CD14-positive monocyte (primary cell): Measurements from ENCODE around the gene RAB17. TPM values are rescaled to one million over a fixed set of nuclear protein-coding genes. Genes with fewer than 3 reads are reported as not detected.
A peak's percentile ranks its signal among the peaks of the same experiment; 100 is the strongest.

Source experiments
- DNase-seq, 3 donors: peaks; one replicate each; pipeline ENCODE4 v3.0.0-alpha.2; 2011 to 2022
- H2AFZ ChIP-seq: 2 replicates; pipeline ENCODE4 v1.6.0; 2012; ENCODE audit warnings: mild to moderate bottlenecking, low read depth, low read length, inconsistent platforms; ENCODE audit not compliant: insufficient read depth, poor library complexity, severe bottlenecking
- H3K27ac ChIP-seq, 2 donors: 1 replicate in 1 of 2; 2 replicates in 1 of 2; pipeline ENCODE4 v1.5.1; 2012 to 2013; ENCODE audit warnings: low read length in 2 of 2, control low read depth in 1 of 2, inconsistent platforms in 1 of 2, low read depth in 1 of 2, mild to moderate bottlenecking in 1 of 2
- H3K27me3 ChIP-seq, 2 donors: one replicate each; pipeline versions ENCODE4 v1.6.0 to v1.6.1; 2011 to 2013; ENCODE audit warnings: low read length in 2 of 2; ENCODE audit not compliant: control insufficient read depth in 2 of 2, insufficient read depth in 2 of 2
- H3K36me3 ChIP-seq, 2 donors: replicated peaks in 1 of 2; 1 replicate in 1 of 2; 2 replicates in 1 of 2; pipeline versions ENCODE4 v1.5.1 to v1.6.1; 2012 to 2013; ENCODE audit warnings: low read length in 2 of 2, control low read depth in 1 of 2, inconsistent platforms in 1 of 2, mild to moderate bottlenecking in 1 of 2; ENCODE audit not compliant: insufficient read depth in 2 of 2, control insufficient read depth in 1 of 2
- H3K4me1 ChIP-seq, 2 donors: 1 replicate in 1 of 2; 2 replicates in 1 of 2; pipeline versions ENCODE4 v1.5.1 to v1.6.1; 2012 to 2013; ENCODE audit warnings: low read length in 2 of 2, control low read depth in 1 of 2, inconsistent platforms in 1 of 2, mild to moderate bottlenecking in 1 of 2, moderate library complexity in 1 of 2; ENCODE audit not compliant: insufficient read depth in 2 of 2, control insufficient read depth in 1 of 2
- H3K4me2 ChIP-seq: replicated peaks from 2 replicates; pipeline ENCODE3; 2012; ENCODE audit warnings: low read length, moderate library complexity, mild to moderate bottlenecking; ENCODE audit not compliant: poor library complexity, severe bottlenecking; ENCODE audit errors: extremely low read depth
- H3K4me3 ChIP-seq, 3 experiments: fragments of 200-600 bp in 1 of 3; sonication (generic) in 1 of 3; replicated peaks in 1 of 3; 1 replicate in 2 of 3; 2 replicates in 1 of 3; pipeline ENCODE4 v1.5.1; 2011 to 2013; ENCODE audit warnings: low read length in 3 of 3, mild to moderate bottlenecking in 3 of 3, control low read depth in 2 of 3, low read depth in 2 of 3, inconsistent platforms in 1 of 3, moderate library complexity in 1 of 3
- H3K79me2 ChIP-seq: 2 replicates; pipeline ENCODE4 v1.6.0; 2012; ENCODE audit warnings: mild to moderate bottlenecking, control low read depth, inconsistent platforms, low read length, moderate library complexity; ENCODE audit not compliant: insufficient read depth
- H3K9ac ChIP-seq: 2 replicates; pipeline ENCODE4 v1.6.0; 2017; ENCODE audit warnings: low read length, mild to moderate bottlenecking; ENCODE audit not compliant: insufficient read depth, poor library complexity, severe bottlenecking
- H3K9me3 ChIP-seq, 2 donors: replicated peaks in 1 of 2; 1 replicate in 1 of 2; 2 replicates in 1 of 2; pipeline versions ENCODE4 v1.5.1 to v1.6.1; 2012 to 2013; ENCODE audit warnings: low read length in 2 of 2, control low read depth in 1 of 2; ENCODE audit not compliant: control insufficient read depth in 1 of 2, insufficient read depth in 1 of 2
- H4K20me1 ChIP-seq: 2 replicates; pipeline ENCODE4 v1.6.0; 2012; ENCODE audit warnings: mild to moderate bottlenecking, low read length, control low read depth, moderate library complexity; ENCODE audit not compliant: insufficient read depth
- H3K27ac Mint-ChIP-seq, 7 donors: one replicate each; pipeline ENCODE4 v1.8.0; 2020; ENCODE audit warnings: mild to moderate bottlenecking in 7 of 7, mixed read lengths in 7 of 7, moderate library complexity in 6 of 7, inconsistent platforms in 2 of 7
- H3K27me3 Mint-ChIP-seq, 3 donors: one replicate each; pipeline ENCODE4 v1.8.0; 2021 to 2022; ENCODE audit warnings: low read depth in 3 of 3, mild to moderate bottlenecking in 3 of 3, mixed read lengths in 3 of 3, moderate library complexity in 3 of 3, inconsistent platforms in 1 of 3
- H3K36me3 Mint-ChIP-seq, 2 donors: one replicate each; pipeline ENCODE4 v1.8.0; 2020; ENCODE audit warnings: mixed read lengths in 2 of 2, inconsistent platforms in 1 of 2, mild to moderate bottlenecking in 1 of 2
- H3K4me1 Mint-ChIP-seq: one replicate; pipeline ENCODE4 v1.8.0; 2020; ENCODE audit warnings: mild to moderate bottlenecking, mixed read lengths
- H3K4me3 Mint-ChIP-seq, 2 donors: one replicate each; pipeline ENCODE4 v1.8.0; 2020; ENCODE audit warnings: mild to moderate bottlenecking in 2 of 2, mixed read lengths in 2 of 2, moderate library complexity in 1 of 2
- H3K9me3 Mint-ChIP-seq, 7 donors: one replicate each; pipeline ENCODE4 v1.8.0; 2020 to 2022; ENCODE audit warnings: mixed read lengths in 7 of 7, mild to moderate bottlenecking in 6 of 7, moderate library complexity in 6 of 7, inconsistent platforms in 2 of 7
- CTCF ChIP-seq: fragments of 200-600 bp; IDR thresholded peaks from one replicate; pipeline ENCODE4 v1.8.0; 2022; ENCODE audit warnings: antibody characterized with exemption, mild to moderate bottlenecking
- WGBS: methylation state at CpG from one replicate; pipeline ENCODE4 v1.1.5; 2013; ENCODE audit warnings: missing lambda C conversion rate; ENCODE audit not compliant: insufficient coverage; 5-methylcytosine and 5-hydroxymethylcytosine counted together
- intact Hi-C, 2 donors: fragments of 100-400 bp; cut with micrococcal nuclease; formaldehyde crosslinking; loops; one replicate each; pipeline versions ENCODE4 v1.15.0 to v1.15.1; 2023
- polyA plus RNA-seq, 3 donors: library from polyadenylated mRNA; depleted of rRNA in 1 of 3; unstranded in 2 of 3; stranded (reverse) in 1 of 3; fragments of 300-500 nt in 2 of 3; fragments of >200 nt in 1 of 3; fragmentation: Illumina TruSeq in 2 of 3; gene quantifications; 1 replicate in 2 of 3; 2 replicates in 1 of 3; pipeline ENCODE4 v1.2.3, GENCODE V29; 2012 to 2021

RAB17 gene
- polyA plus RNA-seq, 3 donors = 0.13 to 0.35 TPM; not detected in 1

GRCh38 chr2:237631007-237631785 is 40.7 kb upstream of the RAB17 start:
- TF ChIP-seq CTCF = no peak
- H3K27me3 Mint-ChIP-seq = peaks cover 23 to 54% (median 36%) of the 10 kb centered on the region in 3 donors
- H3K4me1 Mint-ChIP-seq = peaks cover 30% of the 10 kb centered on the region

GRCh38 chr2:237630216-237631000 is 39.9 kb upstream of the RAB17 start:
- Histone ChIP-seq H2AFZ (no peak overlapping the region), H4K20me1 (peaks cover 4% of the 10 kb centered on the region), H3K9me3 (no peaks in the 10 kb centered on the region), H3K4me3 (no peak overlapping the region), H3K9ac (no peak overlapping the region), H3K79me2 (no peaks in the 10 kb centered on the region), H3K4me2 (no peak overlapping the region), H3K4me1 (peaks cover 25 to 30% of the 10 kb centered on the region in 2 donors), H3K36me3 (no peaks in the 10 kb centered on the region), H3K27me3 (peaks cover 9 to 29% of the 10 kb centered on the region in 2 donors), H3K27ac (no peak overlapping the region)
- peaks cover 36% of the 10 kb centered on the region for H3K4me1 Mint-ChIP-seq
- H3K27ac Mint-ChIP-seq = no peak overlapping the region
- DNase-seq = no peak
- peaks cover 0 to 10% (median 5%) of the 10 kb centered on the region in 7 donors for H3K9me3 Mint-ChIP-seq
- intact Hi-C loops = loop anchor here in 1 of 2 donors (5.0 kb wide), 1 partner anchor 37 kb away; no protein-coding TSS in a partner anchor
- H3K27me3 Mint-ChIP-seq = peaks cover 24 to 55% (median 36%) of the 10 kb centered on the region in 3 donors
- H3K4me3 Mint-ChIP-seq = peak overlapping the region in 1 of 2 donors; percentile 0
- TF ChIP-seq CTCF = no peak
- 78% methylated on average over 9 of the region's 12 CpGs for WGBS
- H3K36me3 Mint-ChIP-seq = peaks cover 21 to 38% of the 10 kb centered on the region in 2 donors

More at GRCh38 chr2:237631007-237631785, 40.7 kb upstream of the RAB17 start:
- Histone ChIP-seq H3K27ac (no peak overlapping the region), H3K4me1 (peaks cover 17 to 22% of the 10 kb centered on the region in 2 donors), H3K4me3 (no peak overlapping the region), H3K36me3 (no peaks in the 10 kb centered on the region), H3K9ac (no peak overlapping the region), H3K4me2 (no peak overlapping the region), H3K79me2 (no peaks in the 10 kb centered on the region), H3K9me3 (no peaks in the 10 kb centered on the region), H2AFZ (no peak overlapping the region), H3K27me3 (peaks cover 9 to 29% of the 10 kb centered on the region in 2 donors), H4K20me1 (peaks cover 4% of the 10 kb centered on the region)
- H3K36me3 Mint-ChIP-seq = peaks cover 23 to 38% of the 10 kb centered on the region in 2 donors
- no peak for DNase-seq
- WGBS = 98% methylated on average over 9 of the region's 14 CpGs
- H3K27ac Mint-ChIP-seq = no peak overlapping the region
- peaks cover under 1 to 10% (median 5%) of the 10 kb centered on the region in 7 donors for H3K9me3 Mint-ChIP-seq
- intact Hi-C loops = loop anchor here in 1 of 2 donors (5.0 kb wide), 1 partner anchor 36 kb away; no protein-coding TSS in a partner anchor
- peak overlapping the region in 1 of 2 donors; percentile 17 for H3K4me3 Mint-ChIP-seq
